GM10266 (cell line): ENCODE data around the gene PRSS21.

Experiments used
- DNase-seq: peaks from one replicate; pipeline ENCODE4 v3.0.0; 2012; ENCODE audit errors: extremely low spot score
- TF ChIP-seq, protein P1 (sequence below): IDR thresholded peaks from 2 replicates; pipeline ENCODE4 v1.5.1; 2012; ENCODE audit warnings: mild to moderate bottlenecking, low read depth; ENCODE audit not compliant: control insufficient read depth, insufficient read depth; ENCODE audit errors: missing control alignments

Gene PRSS21

DNA sequence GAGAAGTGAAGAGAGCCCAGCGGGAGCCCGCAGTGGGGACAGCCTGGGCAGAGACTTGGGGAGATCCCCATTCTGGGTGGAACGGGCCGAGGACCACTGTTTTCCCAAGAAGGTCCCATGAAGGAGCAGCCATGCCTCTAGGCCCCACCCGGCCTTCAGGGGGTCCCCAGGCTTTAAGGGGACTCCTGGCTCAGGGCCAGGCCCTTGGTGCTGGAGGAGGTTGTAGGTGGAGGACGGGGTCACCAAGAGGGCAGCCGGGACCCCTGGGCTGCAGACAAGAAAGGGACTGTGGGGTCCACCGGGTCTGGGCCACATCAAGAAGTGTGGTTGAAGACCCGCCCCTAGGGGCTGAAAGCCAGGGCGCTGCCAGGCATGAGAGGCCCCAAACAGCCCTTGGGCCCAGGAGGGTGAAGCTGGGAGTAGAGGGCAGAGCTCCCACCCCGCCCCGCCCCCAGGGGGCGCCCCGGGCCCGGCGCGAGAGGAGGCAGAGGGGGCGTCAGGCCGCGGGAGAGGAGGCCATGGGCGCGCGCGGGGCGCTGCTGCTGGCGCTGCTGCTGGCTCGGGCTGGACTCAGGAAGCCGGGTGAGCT is at the start of gene PRSS21:
Gene PRSS21, plus strand, starts transcription at position 487 of the 589 bp plus-strand sequence. Its CDS starts 32 bp downstream, at position 519.
- TF ChIP-seq, protein P1, sequence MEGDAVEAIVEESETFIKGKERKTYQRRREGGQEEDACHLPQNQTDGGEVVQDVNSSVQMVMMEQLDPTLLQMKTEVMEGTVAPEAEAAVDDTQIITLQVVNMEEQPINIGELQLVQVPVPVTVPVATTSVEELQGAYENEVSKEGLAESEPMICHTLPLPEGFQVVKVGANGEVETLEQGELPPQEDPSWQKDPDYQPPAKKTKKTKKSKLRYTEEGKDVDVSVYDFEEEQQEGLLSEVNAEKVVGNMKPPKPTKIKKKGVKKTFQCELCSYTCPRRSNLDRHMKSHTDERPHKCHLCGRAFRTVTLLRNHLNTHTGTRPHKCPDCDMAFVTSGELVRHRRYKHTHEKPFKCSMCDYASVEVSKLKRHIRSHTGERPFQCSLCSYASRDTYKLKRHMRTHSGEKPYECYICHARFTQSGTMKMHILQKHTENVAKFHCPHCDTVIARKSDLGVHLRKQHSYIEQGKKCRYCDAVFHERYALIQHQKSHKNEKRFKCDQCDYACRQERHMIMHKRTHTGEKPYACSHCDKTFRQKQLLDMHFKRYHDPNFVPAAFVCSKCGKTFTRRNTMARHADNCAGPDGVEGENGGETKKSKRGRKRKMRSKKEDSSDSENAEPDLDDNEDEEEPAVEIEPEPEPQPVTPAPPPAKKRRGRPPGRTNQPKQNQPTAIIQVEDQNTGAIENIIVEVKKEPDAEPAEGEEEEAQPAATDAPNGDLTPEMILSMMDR, result no peak
- DNase-seq, result no peak

- DNase-seq, result no peak
- TF ChIP-seq, protein P1, result no peak
These were observed 49.1 kb upstream of the PRSS21 start for GRCh38 chr16:2767891-2768290.

DNA sequence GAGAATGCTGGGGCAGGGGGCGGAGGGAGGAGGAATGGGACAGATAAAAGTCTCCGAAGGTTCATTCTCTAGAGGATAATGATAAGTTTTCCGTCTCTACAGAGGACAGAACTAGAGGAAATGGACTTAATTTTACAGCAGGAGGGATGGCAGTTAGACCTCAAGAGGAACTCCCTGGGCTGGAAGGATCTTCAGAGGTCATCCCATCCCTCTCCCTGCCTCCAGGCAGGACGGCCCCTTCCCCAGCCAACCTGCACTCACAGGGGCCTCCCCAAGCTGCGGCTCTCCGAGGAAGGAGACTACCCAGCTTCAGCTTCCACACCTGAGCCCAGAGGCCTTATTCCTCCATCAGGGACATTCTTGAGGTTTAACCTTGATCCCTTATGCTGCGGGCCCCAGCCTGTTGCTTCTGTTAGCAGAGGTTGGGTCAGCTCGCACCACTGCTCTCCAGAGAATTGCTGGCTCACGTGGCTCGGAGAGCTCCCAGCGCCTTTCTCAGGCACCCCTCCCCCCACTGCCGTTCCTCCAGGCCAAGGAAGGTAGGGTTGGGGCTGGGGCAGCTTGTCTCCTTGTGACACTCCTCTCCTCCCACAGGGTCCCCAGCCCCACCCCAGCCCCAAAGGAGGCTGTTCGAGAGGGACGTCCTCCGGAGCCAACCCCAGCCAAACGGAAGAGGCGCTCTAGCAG is 48.5 kb upstream of the PRSS21 start:
- no peak for DNase-seq
- TF ChIP-seq, protein P1, result no peak

- no peak for DNase-seq
- TF ChIP-seq, protein P1, result no peak
These were observed 47.9 kb upstream of the PRSS21 start for GRCh38 chr16:2769100-2769529.

GRCh38 chr16:2769675-2770056 is 47.4 kb upstream of the PRSS21 start:
- DNase-seq, result no peak
- TF ChIP-seq, protein P1, result no peak

DNA sequence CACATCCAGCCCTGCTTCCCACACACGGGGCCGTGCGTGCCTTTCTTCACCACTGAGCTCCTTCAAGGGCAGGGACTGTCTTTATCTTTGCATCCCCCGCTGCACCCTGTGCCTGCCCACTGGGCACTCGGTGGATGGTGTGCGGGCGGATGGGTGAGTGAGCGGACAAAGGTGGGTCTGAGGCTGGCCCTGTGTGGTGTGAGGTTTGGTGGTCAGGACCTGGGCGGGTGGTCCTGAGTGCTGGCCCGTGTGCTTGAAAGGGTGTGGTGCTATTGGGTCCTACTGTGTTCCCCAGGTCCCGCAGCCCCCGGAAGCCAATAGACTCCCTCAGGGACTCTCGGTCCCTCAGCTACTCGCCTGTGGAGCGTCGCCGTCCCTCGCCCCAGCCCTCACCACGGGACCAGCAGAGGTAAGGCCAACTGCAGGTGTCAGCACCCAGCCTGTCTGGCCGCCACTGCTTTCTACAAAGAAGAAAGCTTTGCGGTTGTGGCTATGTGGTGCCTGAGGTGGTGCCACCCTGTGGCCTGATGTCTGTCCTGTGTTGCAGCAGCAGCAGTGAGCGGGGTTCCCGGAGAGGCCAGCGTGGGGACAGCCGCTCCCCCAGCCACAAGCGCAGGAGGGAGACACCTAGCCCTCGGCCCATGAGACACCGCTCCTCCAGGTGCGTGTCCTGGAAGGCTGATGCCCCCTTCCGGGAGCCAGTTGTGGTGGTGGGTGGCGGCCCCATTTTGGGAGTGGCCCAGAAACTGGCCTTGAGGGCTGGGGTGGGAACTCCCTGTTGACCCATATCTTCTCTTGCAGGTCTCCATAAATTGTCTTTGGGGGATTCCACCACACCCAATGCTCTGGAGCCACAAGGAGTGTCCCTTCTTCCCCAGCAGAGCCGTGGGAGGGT is 46.7 kb upstream of the PRSS21 start:
- no peak for DNase-seq
- TF ChIP-seq, protein P1, result peak; percentile 16
